Testis (tissue), 3 donors: ENCODE measurements around the gene ABCC11. TPM values are rescaled to one million over a fixed set of nuclear protein-coding genes. Genes with fewer than 3 reads are reported as not detected.

Source experiments
- DNase-seq: peaks from one replicate; pipeline ENCODE4 v3.0.0-alpha.2; 2019
- H3K27ac ChIP-seq, 2 donors: fragments of 200-600 bp; sonication (generic); one replicate each; pipeline ENCODE4 v1.5.1; 2019
- H3K27me3 ChIP-seq: fragments of 200-600 bp; sonication (generic); one replicate; pipeline ENCODE4 v1.5.1; 2019
- H3K36me3 ChIP-seq: fragments of 200-600 bp; sonication (generic); one replicate; pipeline ENCODE4 v1.5.1; 2017; ENCODE audit warnings: low read depth; ENCODE audit errors: missing control alignments
- H3K4me1 ChIP-seq: fragments of 200-600 bp; sonication (generic); one replicate; pipeline ENCODE4 v1.5.1; 2019
- H3K4me3 ChIP-seq, 2 donors: fragments of 200-600 bp; sonication (generic); one replicate each; pipeline ENCODE4 v1.5.1; 2017 to 2019
- H3K9me3 ChIP-seq: fragments of 200-600 bp; sonication (generic); one replicate; pipeline ENCODE4 v1.5.1; 2017
- CTCF ChIP-seq, 3 experiments: fragments of 450-650 bp in 2 of 3; fragments of 200-600 bp in 1 of 3; sonication (generic) in 1 of 3; IDR thresholded peaks; one replicate each; pipeline ENCODE4 v1.5.1; 2016 to 2019; ENCODE audit warnings: antibody characterized with exemption in 3 of 3, mild to moderate bottlenecking in 2 of 3, moderate library complexity in 1 of 3
- POLR2A ChIP-seq: fragments of 450-650 bp; IDR thresholded peaks from one replicate; pipeline ENCODE4 v1.6.1; 2017; ENCODE audit warnings: antibody characterized with exemption, mild to moderate bottlenecking, moderate library complexity
- WGBS, 2 donors: methylation state at CpG; one replicate each; pipeline ENCODE4 v1.1.5; 2018; 5-methylcytosine and 5-hydroxymethylcytosine counted together
- intact Hi-C: fragments of 100-400 bp; cut with DNase I; formaldehyde crosslinking; loops from one replicate; pipeline ENCODE4 v1.15.1; 2023; ENCODE audit warnings: low total_unique reads
- polyA plus RNA-seq: library from polyadenylated mRNA; stranded (reverse); fragments of 350-450 nt; fragmentation: Illumina TruSeq; extraction: RNeasy Lipid Tissue Mini Kit (QIAGEN cat#74804); gene quantifications from one replicate; pipeline ENCODE4 v1.2.3, GENCODE V29; 2014; ENCODE audit warnings: low read depth, low replicate concordance; ENCODE audit not compliant: insufficient read depth
- total RNA-seq, 2 donors: library from RNA; depleted of rRNA; stranded (reverse); fragments of >200 nt; gene quantifications; one replicate each; pipeline ENCODE4 v1.2.3, GENCODE V29; 2016

Gene ABCC11
- total and polyA plus RNA-seq, 3 donors from 2014 or later = 6.8 to 24.1 (median 7.5) TPM

DNA sequence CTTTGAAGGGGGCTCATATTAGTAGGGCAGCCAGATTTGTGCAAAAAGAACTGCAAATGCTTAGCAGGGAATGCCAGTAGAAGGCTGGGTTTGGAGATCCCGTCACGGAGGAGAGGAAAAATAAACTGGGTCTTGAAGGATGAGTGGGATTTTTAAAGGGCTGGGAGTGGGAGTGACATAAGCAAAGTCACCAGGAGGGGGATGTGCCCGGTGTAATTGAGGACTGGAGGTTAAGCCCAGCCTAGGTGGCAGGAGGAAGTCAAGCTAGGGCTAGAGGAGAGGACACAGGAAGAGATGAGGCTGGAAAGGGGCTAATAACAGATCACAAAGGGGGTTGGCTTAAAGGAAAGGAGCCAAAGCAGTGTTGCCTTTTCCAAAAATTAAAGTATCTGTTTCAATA, 26.4 kb downstream of the ABCC11 start:
- no peaks in the 10 kb centered on the region for H3K4me1 ChIP-seq
- H3K27ac ChIP-seq = no peak overlapping the region
- no peaks in the 10 kb centered on the region for H3K27me3 ChIP-seq
- intact Hi-C loops = no loop called here
- TF ChIP-seq POLR2A (no peak), CTCF (IDR thresholded peaks at IDR 0.05) (no peak)
- no peak overlapping the region for H3K4me3 ChIP-seq
- 69 to 75% methylated on average over 3 of the region's 3 CpGs for WGBS, 2 donors
- no peak for DNase-seq
- no peaks in the 10 kb centered on the region for H3K9me3 ChIP-seq
- no peaks in the 10 kb centered on the region for H3K36me3 ChIP-seq

- H3K9me3 ChIP-seq = no peaks in the 10 kb centered on the region
- no peaks in the 10 kb centered on the region for H3K36me3 ChIP-seq
- no peaks in the 10 kb centered on the region for H3K4me1 ChIP-seq
- no peak overlapping the region for H3K4me3 ChIP-seq
- no peaks in the 10 kb centered on the region for H3K27me3 ChIP-seq
- intact Hi-C loops = no loop called here
- no peak overlapping the region for H3K27ac ChIP-seq
- DNase-seq = no peak
- TF ChIP-seq POLR2A = no peak
- TF ChIP-seq CTCF (IDR thresholded peaks at IDR 0.05) = no peak
- WGBS, 2 donors = 90 to 100% methylated on average over 3 of the region's 3 CpGs
Measured at GRCh38 chr16:48218473-48218872, 28.9 kb downstream of the ABCC11 start.

- Histone ChIP-seq H3K4me1 (no peaks in the 10 kb centered on the region), H3K36me3 (no peaks in the 10 kb centered on the region), H3K27ac (no peak overlapping the region), H3K27me3 (no peaks in the 10 kb centered on the region), H3K9me3 (no peaks in the 10 kb centered on the region), H3K4me3 (no peak overlapping the region)
- DNase-seq = no peak
- 87 to 96% methylated on average over 2 of the region's 2 CpGs for WGBS, 2 donors
- no peak for TF ChIP-seq CTCF (IDR thresholded peaks at IDR 0.05)
- TF ChIP-seq POLR2A = no peak
- intact Hi-C loops = no loop called here
Measured at GRCh38 chr16:48217708-48218107, 29.6 kb downstream of the ABCC11 start.

DNA sequence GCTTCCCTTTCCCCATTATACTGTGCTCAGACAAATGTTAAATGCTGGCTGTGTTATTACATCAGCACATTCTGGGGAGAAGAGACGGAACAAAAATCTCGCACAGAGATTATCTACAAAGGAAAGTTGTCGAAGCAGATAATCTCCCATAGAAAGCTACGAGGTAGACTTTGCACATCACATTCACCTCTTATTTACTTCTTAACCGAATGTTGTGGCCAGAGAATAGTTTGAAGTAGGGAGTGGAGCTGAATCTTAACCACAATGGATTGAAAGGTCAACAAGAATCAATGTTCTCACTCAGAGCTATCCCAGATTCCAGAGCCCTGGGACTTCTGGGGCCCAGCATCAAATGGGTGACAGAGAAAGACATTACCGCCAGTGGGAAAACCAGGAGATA, 31.6 kb downstream of the ABCC11 start:
- 83 to 88% methylated on average over 6 of the region's 6 CpGs for WGBS, 2 donors
- intact Hi-C loops = no loop called here
- TF ChIP-seq CTCF (IDR thresholded peaks at IDR 0.05) = no peak
- no peak for TF ChIP-seq POLR2A

GRCh38 chr16:48212033-48212432, 35.3 kb downstream of the ABCC11 start:
- no peaks in the 10 kb centered on the region for H3K4me1 ChIP-seq
- intact Hi-C loops = no loop called here
- no peak overlapping the region for H3K27ac ChIP-seq
- TF ChIP-seq CTCF (IDR thresholded peaks at IDR 0.05) = no peak
- no peak for TF ChIP-seq POLR2A
- WGBS, 2 donors = 86 to 89% methylated on average over 3 of the region's 3 CpGs
- H3K9me3 ChIP-seq = no peaks in the 10 kb centered on the region
- DNase-seq = no peak
- H3K27me3 ChIP-seq = no peaks in the 10 kb centered on the region
- H3K4me3 ChIP-seq = no peak overlapping the region
- no peaks in the 10 kb centered on the region for H3K36me3 ChIP-seq

More for the DNA sequence above, 31.6 kb downstream of the ABCC11 start:
- Histone ChIP-seq H3K4me3 (no peak overlapping the region), H3K36me3 (no peaks in the 10 kb centered on the region), H3K27ac (no peak overlapping the region), H3K9me3 (no peaks in the 10 kb centered on the region), H3K4me1 (no peaks in the 10 kb centered on the region), H3K27me3 (no peaks in the 10 kb centered on the region)
- no peak for DNase-seq
